ENCODE results near the gene ITGA11. TPM values are rescaled to one million over a fixed set of nuclear protein-coding genes. Genes with fewer than 3 reads are reported as not detected.

The ITGA11 gene
- polyA plus RNA-seq, 6 donors from 2014 or later = 0.04 TPM; not detected in 5

- no peak for DNase-seq
- H3K36me3 Mint-ChIP-seq = no peaks in the 10 kb centered on the region
- peak overlapping the region in 1 of 6 donors; percentile 79 for H3K27ac Mint-ChIP-seq
- H3K9me3 Mint-ChIP-seq = no peaks in the 10 kb centered on the region
- no peak for ATAC-seq (ENCODE audit: low read depth in 2 of 2)
- H3K27me3 Mint-ChIP-seq = peaks cover 2 to 3% (median 2%) of the 10 kb centered on the region in 3 donors
- H3K4me3 Mint-ChIP-seq = peak overlapping the region in 2 of 8 donors; percentile 22 to 53
- peaks cover 12 to 24% (median 18%) of the 10 kb centered on the region in 3 donors for H3K4me1 Mint-ChIP-seq
These were observed 130.7 kb downstream of the ITGA11 start for GRCh38 chr15:68301301-68301700.

GRCh38 chr15:68300115-68300940 is 131.6 kb downstream of the ITGA11 start:
- Mint-ChIP-seq H3K4me3 (no peak overlapping the region), H3K27me3 (no peaks in the 10 kb centered on the region), H3K9me3 (no peaks in the 10 kb centered on the region), H3K36me3 (no peaks in the 10 kb centered on the region), H3K4me1 (peaks cover 9 to 19% (median 12%) of the 10 kb centered on the region in 3 donors), H3K27ac (peak overlapping the region in 1 of 6 donors; percentile 69)
- ATAC-seq (ENCODE audit: low read depth in 2 of 2) = no peak
- no peak for DNase-seq

- H3K27me3 Mint-ChIP-seq = no peaks in the 10 kb centered on the region
- DNase-seq (no peak), ATAC-seq (ENCODE audit: low read depth in 2 of 2) (no peak)
- no peaks in the 10 kb centered on the region for H3K9me3 Mint-ChIP-seq
- H3K27ac Mint-ChIP-seq = peak overlapping the region in 4 of 6 donors; percentile 77 to 93 (median 90)
- peaks cover 9 to 19% (median 12%) of the 10 kb centered on the region in 3 donors for H3K4me1 Mint-ChIP-seq
- H3K36me3 Mint-ChIP-seq = no peaks in the 10 kb centered on the region
- H3K4me3 Mint-ChIP-seq = peak overlapping the region in 6 of 8 donors; percentile 43 to 84 (median 76)
These were observed 132.5 kb downstream of the ITGA11 start for GRCh38 chr15:68299436-68299835.

DNA sequence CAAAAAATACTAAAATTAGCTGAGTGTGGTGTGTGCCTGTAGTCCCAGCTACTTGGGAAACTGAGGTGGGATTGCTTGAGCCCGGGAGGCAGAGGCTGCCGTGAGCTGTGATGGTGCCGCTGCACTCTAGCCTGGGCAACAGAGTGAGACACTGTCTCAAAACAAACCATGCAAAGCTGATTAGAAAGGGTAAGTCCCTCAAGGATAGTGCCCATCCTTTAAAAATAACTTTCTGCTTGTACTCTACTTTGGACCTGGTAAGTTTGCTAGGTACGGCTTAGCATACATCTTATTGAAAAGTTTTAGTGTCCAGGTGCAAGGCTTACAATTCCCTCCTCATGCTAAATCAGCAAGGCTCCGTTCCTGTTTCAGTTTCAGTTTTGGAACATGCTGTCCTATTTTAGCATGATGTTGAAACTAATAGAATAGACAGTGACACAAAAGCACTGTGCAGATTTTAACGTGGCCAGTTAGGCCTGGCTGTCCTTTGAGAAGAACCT is 133.0 kb downstream of the ITGA11 start:
- H3K36me3 Mint-ChIP-seq = no peaks in the 10 kb centered on the region
- peak overlapping the region in 4 of 6 donors; percentile 60 to 93 (median 84) for H3K27ac Mint-ChIP-seq
- peak overlapping the region; percentile 64 to 84 (median 78) for H3K4me3 Mint-ChIP-seq
- H3K4me1 Mint-ChIP-seq = peaks cover 9 to 19% (median 14%) of the 10 kb centered on the region in 3 donors
- DNase-seq (peak; percentile 45), ATAC-seq (ENCODE audit: low read depth in 2 of 2) (peak; percentile 90 to 94)
- H3K27me3 Mint-ChIP-seq = no peaks in the 10 kb centered on the region
- no peaks in the 10 kb centered on the region for H3K9me3 Mint-ChIP-seq

GRCh38 chr15:68298336-68298735 is 133.6 kb downstream of the ITGA11 start:
- no peak for DNase-seq
- Mint-ChIP-seq H3K36me3 (no peaks in the 10 kb centered on the region), H3K9me3 (no peaks in the 10 kb centered on the region), H3K27ac (peak overlapping the region in 2 of 6 donors; percentile 50 to 77), H3K4me1 (peaks cover 9 to 19% (median 17%) of the 10 kb centered on the region in 3 donors), H3K4me3 (peak overlapping the region; percentile 64 to 84 (median 78)), H3K27me3 (no peaks in the 10 kb centered on the region)
- no peak for ATAC-seq (ENCODE audit: low read depth in 2 of 2)

- no peaks in the 10 kb centered on the region for H3K27me3 Mint-ChIP-seq
- peak overlapping the region in 2 of 6 donors; percentile 3 to 45 for H3K27ac Mint-ChIP-seq
These were observed 136.8 kb downstream of the ITGA11 start for GRCh38 chr15:68295014-68295805.

GRCh38 chr15:68292967-68293366 is 139.0 kb downstream of the ITGA11 start:
- H3K9me3 Mint-ChIP-seq = no peaks in the 10 kb centered on the region

More at GRCh38 chr15:68295014-68295805, 136.8 kb downstream of the ITGA11 start:
- no peak for DNase-seq
- ATAC-seq (ENCODE audit: low read depth in 2 of 2) = no peak
- peaks cover 0 to 2% of the 10 kb centered on the region in 2 donors for H3K36me3 Mint-ChIP-seq
- peaks cover 6 to 19% (median 13%) of the 10 kb centered on the region in 3 donors for H3K4me1 Mint-ChIP-seq
- H3K9me3 Mint-ChIP-seq = no peaks in the 10 kb centered on the region
- no peak overlapping the region for H3K4me3 Mint-ChIP-seq

GRCh38 chr15:68292157-68292781 is 139.7 kb downstream of the ITGA11 start:
- H3K4me1 Mint-ChIP-seq = peaks cover 3 to 25% (median 13%) of the 10 kb centered on the region in 3 donors
- DNase-seq (no peak), ATAC-seq (ENCODE audit: low read depth in 2 of 2) (no peak)
- H3K27ac Mint-ChIP-seq = no peak overlapping the region
- H3K36me3 Mint-ChIP-seq = peaks cover 0 to 8% of the 10 kb centered on the region in 2 donors
- no peak overlapping the region for H3K4me3 Mint-ChIP-seq
- H3K9me3 Mint-ChIP-seq = no peaks in the 10 kb centered on the region
- no peaks in the 10 kb centered on the region for H3K27me3 Mint-ChIP-seq

More at GRCh38 chr15:68292967-68293366, 139.0 kb downstream of the ITGA11 start:
- no peak overlapping the region for H3K4me3 Mint-ChIP-seq
- H3K27me3 Mint-ChIP-seq = no peaks in the 10 kb centered on the region
- DNase-seq (no peak), ATAC-seq (ENCODE audit: low read depth in 2 of 2) (no peak)
- no peak overlapping the region for H3K27ac Mint-ChIP-seq
- peaks cover 0 to 8% of the 10 kb centered on the region in 2 donors for H3K36me3 Mint-ChIP-seq
- H3K4me1 Mint-ChIP-seq = peaks cover 0 to 20% (median 9%) of the 10 kb centered on the region in 3 donors

GRCh38 chr15:68290715-68291114 is 141.2 kb downstream of the ITGA11 start:
- no peak overlapping the region for H3K27ac Mint-ChIP-seq
- no peaks in the 10 kb centered on the region for H3K9me3 Mint-ChIP-seq
- ATAC-seq (ENCODE audit: low read depth in 2 of 2) (no peak), DNase-seq (no peak)
- H3K4me3 Mint-ChIP-seq = no peak overlapping the region
- peaks cover 11 to 40% (median 26%) of the 10 kb centered on the region in 3 donors for H3K4me1 Mint-ChIP-seq
- no peaks in the 10 kb centered on the region for H3K27me3 Mint-ChIP-seq
- H3K36me3 Mint-ChIP-seq = peaks cover 0 to 13% of the 10 kb centered on the region in 2 donors

DNA sequence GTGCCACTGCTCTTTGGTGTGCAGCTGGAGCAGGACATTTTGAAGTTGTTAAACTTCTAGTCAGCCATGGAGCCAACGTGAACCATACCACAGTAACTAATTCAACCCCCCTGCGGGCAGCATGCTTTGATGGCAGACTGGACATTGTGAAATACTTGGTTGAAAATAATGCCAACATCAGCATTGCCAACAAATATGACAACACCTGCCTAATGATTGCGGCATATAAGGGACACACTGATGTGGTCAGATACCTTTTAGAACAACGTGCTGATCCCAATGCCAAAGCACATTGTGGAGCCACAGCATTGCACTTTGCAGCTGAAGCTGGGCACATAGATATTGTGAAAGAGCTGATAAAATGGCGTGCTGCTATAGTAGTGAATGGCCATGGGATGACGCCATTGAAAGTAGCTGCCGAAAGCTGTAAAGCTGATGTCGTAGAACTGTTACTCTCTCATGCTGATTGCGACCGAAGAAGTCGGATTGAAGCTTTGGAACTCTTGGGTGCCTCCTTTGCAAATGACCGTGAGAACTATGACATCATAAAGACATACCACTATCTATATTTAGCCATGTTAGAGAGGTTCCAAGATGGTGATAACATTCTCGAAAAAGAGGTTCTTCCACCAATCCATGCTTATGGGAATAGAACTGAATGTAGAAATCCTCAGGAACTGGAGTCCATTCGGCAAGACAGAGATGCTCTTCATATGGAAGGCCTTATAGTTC is 142.2 kb downstream of the ITGA11 start:
- DNase-seq (no peak), ATAC-seq (ENCODE audit: low read depth in 2 of 2) (no peak)
- peaks cover 17 to 48% (median 36%) of the 10 kb centered on the region in 3 donors for H3K4me1 Mint-ChIP-seq
- peak overlapping the region in 1 of 6 donors; percentile 26 for H3K27ac Mint-ChIP-seq
- H3K4me3 Mint-ChIP-seq = no peak overlapping the region
- H3K9me3 Mint-ChIP-seq = no peaks in the 10 kb centered on the region
- no peaks in the 10 kb centered on the region for H3K27me3 Mint-ChIP-seq
- peaks cover 0 to 21% of the 10 kb centered on the region in 2 donors for H3K36me3 Mint-ChIP-seq

DNA sequence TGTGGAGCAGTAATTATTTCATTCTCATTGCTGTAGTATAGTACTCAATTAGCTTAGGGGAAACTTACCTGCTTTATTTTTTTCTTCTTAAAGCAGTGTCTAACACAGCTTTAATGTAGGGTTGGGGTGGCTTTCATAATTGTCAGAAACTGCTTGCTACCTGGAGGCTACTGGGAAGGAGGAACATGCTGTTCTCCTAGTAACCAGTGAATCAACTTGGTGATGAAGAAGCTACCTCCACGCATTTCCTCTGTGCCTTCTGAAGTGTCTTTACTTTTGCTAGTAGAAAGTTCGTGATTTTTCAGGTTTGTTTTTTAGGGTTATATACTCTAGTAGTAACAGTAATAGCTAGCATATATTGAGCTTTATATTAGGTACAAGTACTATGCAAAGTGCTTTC is 142.9 kb downstream of the ITGA11 start:
- peaks cover 0 to 2% (median 0%) of the 10 kb centered on the region in 7 donors for H3K9me3 Mint-ChIP-seq
- peaks cover 21 to 51% (median 40%) of the 10 kb centered on the region in 3 donors for H3K4me1 Mint-ChIP-seq
- ATAC-seq (ENCODE audit: low read depth in 2 of 2) = no peak
- no peak overlapping the region for H3K4me3 Mint-ChIP-seq
- peaks cover 0 to 25% of the 10 kb centered on the region in 2 donors for H3K36me3 Mint-ChIP-seq
- no peak for DNase-seq
- peak overlapping the region in 1 of 6 donors; percentile 33 for H3K27ac Mint-ChIP-seq
- H3K27me3 Mint-ChIP-seq = no peaks in the 10 kb centered on the region

GRCh38 chr15:68286256-68286655 is 145.7 kb downstream of the ITGA11 start:
- no peak for ATAC-seq (ENCODE audit: low read depth in 2 of 2)
- Mint-ChIP-seq H3K4me1 (peaks cover 29 to 61% (median 56%) of the 10 kb centered on the region in 3 donors), H3K9me3 (peaks cover 0 to 2% (median 0%) of the 10 kb centered on the region in 7 donors), H3K27me3 (no peaks in the 10 kb centered on the region), H3K36me3 (peaks cover 0 to 25% of the 10 kb centered on the region in 2 donors), H3K4me3 (no peak overlapping the region), H3K27ac (peak overlapping the region in 2 of 6 donors; percentile 6 to 25)
- no peak for DNase-seq
